GM18867 (cell line): ENCODE data around the gene ELF1.
"Not testable (repeated sequence)": the region's sequence is repeated elsewhere in the genome, so short reads cannot be mapped to it uniquely, and the experiment has no call there.

Source experiments
- ATAC-seq: cut with Tn5 transposase; IDR thresholded peaks from one replicate; pipeline ENCODE4 v1.9.1; 2021; ENCODE audit warnings: mild to moderate bottlenecking, moderate library complexity; ENCODE audit not compliant: unreplicated experiment

Gene ELF1

DNA sequence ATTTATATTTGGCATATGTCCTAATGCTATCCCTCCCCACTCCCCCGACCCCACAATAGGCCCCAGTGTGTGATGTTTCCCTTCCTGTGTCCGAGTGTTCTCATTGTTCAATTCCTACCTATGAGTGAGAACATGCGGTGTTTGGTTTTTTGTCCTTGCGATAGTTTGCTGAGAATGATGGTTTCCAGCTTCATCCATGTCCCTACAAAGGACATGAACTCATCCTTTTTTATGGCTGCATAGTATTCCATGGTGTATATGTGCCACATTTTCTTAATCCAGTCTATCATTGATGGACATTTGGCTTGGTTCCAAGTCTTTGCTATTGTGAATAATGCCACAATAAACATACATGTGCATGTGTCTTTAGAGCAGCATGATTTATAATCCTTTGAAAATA, 23.3 kb upstream of the ELF1 start:
- ATAC-seq, result not testable (repeated sequence)

GRCh38 chr13:41040584-41041334, 21.6 kb upstream of the ELF1 start:
- ATAC-seq, result no peak

DNA sequence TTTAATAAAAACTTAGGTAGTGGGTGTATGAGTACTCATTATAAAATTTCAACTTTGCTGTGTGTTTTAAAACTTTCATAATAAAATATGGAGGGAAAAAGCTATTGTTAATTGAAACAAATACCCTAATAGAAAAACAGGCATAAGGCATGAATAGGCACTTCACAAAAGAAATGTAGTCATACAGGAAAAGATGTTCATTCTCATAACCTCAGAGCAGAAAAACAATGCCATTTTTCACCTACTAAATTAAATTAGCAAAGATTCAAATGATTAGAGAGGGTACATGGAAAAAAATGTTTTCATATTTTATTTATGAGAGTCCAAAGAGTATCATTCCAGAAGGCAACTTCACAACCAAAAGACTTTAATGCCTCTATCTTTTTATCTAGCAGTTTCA, 20.6 kb upstream of the ELF1 start:
- ATAC-seq, result no peak

- ATAC-seq, result not testable (repeated sequence)
These were observed 17.4 kb upstream of the ELF1 start for GRCh38 chr13:41036557-41036956.

DNA sequence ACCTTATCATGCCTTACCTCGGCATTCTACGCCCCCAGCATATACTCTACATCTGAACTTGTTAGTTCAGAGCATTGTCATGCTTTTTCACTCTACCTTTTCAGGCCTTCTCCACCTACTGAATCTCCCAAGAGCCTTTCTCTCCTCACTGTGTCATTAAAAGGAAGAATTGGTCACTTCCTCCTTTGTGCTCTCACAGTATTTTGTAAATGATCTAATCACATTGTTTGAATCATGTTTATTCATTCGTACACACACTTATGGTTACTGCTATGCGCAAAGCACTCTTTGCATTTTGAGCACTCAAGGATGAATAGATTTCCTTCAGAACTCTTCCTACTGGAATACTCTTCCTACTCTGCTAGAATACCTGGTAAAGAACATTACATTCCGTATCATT, 15.8 kb upstream of the ELF1 start:
- ATAC-seq, result no peak

GRCh38 chr13:41034382-41034781, 15.3 kb upstream of the ELF1 start:
- ATAC-seq, result no peak

GRCh38 chr13:41032691-41033376, 13.7 kb upstream of the ELF1 start:
- no peak for ATAC-seq

GRCh38 chr13:41029629-41030028, 10.5 kb upstream of the ELF1 start:
- ATAC-seq, result no peak

GRCh38 chr13:41028051-41028450, 8.9 kb upstream of the ELF1 start:
- ATAC-seq, result no peak

DNA sequence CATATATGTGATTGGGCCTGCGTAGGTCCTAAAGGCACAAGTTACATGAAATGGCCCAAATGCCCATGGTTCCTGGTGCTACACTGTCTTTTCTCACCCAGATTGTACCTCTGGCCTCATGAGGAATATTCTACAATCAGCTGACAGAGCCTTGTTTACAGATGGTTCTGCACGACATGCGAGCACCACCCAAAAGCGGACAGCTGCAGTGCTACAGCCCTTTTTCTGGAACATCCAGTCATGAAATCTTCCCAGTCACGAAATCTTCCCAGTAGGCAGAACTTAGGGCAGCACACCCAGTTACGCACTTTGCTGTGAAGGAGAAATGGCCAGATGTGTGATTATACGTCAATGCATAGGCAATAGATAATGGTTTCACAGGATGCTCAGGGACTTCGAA, 7.7 kb upstream of the ELF1 start:
- ATAC-seq, result no peak

DNA sequence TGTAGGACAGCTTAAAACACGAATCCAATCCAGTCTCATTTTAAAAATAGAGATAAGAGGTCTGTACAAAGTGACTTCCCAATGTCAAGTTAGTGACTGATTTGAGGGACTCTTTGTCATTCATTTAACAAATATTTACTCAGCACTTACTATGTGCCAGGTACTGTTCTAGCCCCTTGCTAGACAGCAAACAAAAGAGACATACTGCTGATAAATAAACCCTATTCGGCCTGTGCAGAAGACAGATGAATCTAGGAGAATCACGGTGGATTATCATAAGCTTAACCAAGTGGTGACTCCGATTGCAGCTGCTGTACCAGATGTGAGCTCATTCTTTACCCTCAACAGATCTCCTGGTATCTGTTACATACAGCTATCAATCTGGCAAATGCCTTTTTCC, 6.4 kb upstream of the ELF1 start:
- ATAC-seq, result no peak

DNA sequence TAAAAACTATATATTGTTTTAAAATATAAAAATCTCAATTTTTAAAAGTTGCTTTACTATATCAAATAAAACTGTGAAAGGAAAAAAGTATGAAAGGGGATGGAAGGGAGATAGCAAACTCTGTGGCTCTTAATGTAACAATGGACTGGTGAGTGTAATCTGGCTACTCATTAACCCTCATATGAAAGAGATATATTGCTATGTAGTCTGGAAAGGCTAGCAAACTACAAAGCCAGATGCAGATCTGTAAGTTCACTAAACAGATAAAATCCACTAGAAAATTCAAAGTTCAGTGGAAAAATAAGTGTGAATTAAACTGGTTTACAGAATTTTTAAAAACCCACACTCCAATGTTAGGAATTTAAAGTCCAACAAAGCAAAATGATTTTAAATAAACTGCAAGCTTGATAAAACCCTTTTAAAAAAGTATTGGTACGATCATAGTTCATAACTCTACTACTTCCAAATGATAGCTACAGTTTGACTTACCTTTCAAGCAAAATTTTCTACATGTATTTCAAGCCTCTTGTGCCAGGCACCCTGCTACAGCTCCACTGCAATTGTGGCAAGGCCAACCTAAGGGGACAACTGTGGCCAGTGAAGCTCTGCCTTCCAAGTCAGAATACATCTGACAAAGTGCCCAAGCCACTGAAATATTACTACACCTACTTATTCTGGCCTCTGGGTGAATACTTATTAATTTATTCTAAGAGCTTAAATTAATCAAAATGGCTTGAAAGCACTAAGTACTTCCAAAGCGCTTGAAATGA, 647 bp upstream of the ELF1 start:
- ATAC-seq, result no peak

- ATAC-seq, result no peak
These were observed 541 bp downstream of the ELF1 start for GRCh38 chr13:41018602-41018948.

DNA sequence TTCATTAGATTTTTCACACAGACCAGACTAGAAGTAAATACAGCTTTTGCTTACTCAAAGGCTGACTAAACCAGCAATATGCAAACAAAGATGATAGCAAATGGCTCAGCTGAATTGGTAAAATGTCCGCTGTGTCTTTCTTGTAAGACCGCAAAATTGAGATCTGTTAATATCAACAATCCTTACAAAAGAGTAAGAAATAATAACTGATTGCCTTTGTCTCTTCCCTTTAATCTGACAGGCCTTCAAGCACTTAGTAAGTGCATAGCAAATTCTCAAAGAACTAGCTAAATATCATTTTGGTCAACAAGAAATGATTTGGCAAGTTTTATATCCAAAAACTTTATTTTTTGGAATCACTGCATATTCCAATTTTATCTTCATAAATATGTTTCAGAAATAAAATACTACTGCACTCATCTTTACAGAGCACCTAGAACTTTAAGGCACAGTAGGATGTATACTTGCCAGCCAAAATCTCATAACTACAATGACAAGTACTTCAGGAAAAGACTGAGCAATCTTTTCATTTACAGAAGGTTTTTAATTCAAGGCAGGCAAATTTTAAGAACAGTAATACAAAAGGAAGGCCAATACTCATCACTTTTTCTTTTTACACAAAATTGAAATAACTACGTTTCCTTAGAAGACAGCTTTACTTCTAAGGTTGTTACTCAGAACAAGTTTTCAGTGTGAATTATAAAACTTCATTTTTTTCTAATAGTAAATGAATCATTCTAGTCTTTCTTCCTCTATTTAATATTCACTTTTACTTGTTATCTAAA, 1.1 kb downstream of the ELF1 start:
- ATAC-seq, result no peak

GRCh38 chr13:41017159-41017558, 2.0 kb downstream of the ELF1 start:
- ATAC-seq, result no peak

DNA sequence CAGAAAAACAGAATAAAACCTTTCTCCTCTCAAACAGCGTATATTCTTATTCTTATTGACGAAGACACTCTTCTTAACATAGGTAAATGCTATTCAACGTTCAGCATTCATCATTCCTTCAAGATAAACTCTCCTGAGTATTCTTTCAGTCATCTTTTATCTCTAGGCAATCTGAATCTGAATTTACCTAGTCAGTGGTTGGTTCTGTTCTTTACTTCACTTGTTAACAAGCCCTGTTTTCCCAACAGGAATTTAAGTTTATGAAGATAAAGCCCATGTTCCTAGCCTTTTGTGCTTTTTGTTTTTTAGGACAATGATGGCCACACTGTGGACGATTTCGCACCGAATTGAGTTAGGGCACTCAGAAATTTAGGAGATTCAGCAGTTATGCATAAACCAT, 3.2 kb downstream of the ELF1 start:
- ATAC-seq, result no peak

- ATAC-seq, result no peak
These were observed 5.3 kb downstream of the ELF1 start for GRCh38 chr13:41013835-41014234.

GRCh38 chr13:41012536-41012935, 6.6 kb downstream of the ELF1 start:
- ATAC-seq, result no peak

DNA sequence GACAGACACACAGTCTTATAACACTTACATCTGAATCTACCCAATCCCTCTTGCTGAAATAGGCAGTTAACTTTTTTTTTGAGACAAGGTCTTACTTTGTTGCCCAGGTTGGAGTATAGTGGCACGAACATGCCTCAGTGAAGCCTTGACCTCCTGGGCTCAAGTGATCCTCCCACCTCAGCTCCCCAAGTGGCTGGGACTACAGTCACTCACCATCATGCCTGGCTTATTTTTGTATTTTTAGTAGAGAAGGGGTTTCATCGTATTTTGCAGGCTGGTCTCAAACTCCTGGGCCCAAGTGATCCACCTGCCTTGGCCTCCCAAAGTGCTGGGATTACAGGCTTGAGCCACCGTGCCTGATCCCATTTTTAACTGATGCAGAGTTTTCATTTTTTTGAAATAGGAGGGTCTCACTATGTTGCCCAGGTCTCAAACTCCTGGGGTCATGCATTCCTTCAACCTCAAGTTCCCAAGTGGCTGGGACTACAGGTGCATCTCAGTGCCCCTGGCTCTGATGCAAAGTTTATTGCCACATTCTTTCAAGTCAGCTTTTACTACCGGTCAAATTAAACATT, 7.6 kb downstream of the ELF1 start:
- ATAC-seq, result no peak

GRCh38 chr13:41008349-41008980, 10.7 kb downstream of the ELF1 start:
- ATAC-seq, result no peak
